ENCODE data around the gene GUCA1A.
"Not testable (repeated sequence)": the region's sequence is repeated elsewhere in the genome, so short reads cannot be mapped to it uniquely, and the experiment has no call there.

The GUCA1A gene

DNA sequence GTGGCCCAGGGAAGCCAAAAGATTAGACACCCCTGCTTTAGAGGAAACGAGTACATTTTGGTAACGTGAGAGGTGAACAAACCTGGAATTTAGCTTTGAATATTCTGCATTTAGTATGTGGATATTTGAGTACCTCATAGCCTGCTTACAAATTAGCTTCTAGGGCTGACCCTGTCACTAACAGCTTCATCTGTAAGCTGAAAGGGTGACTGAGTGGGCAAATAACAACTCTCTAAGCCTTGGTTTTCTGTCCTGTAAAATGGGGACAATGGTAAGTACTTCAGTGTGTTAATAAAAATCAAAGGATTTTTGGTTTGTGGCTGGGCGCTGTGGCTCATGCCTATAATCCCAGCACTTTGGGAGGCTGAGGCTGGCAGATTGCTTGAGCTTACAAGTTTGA is 30.0 kb downstream of the GUCA1A start:
- Histone ChIP-seq H3K36me3 (peaks cover 6 to 40% (median 35%) of the 10 kb centered on the region in 3 donors), H3K9me3 (no peaks in the 10 kb centered on the region), H3K4me3 (no peak overlapping the region), H3K27me3 (no peaks in the 10 kb centered on the region), H3K4me1 (peaks cover 0 to 18% (median 2%) of the 10 kb centered on the region in 4 donors), H3K27ac (no peak overlapping the region)
- DNase-seq, result no peak
- TF ChIP-seq, protein P1, sequence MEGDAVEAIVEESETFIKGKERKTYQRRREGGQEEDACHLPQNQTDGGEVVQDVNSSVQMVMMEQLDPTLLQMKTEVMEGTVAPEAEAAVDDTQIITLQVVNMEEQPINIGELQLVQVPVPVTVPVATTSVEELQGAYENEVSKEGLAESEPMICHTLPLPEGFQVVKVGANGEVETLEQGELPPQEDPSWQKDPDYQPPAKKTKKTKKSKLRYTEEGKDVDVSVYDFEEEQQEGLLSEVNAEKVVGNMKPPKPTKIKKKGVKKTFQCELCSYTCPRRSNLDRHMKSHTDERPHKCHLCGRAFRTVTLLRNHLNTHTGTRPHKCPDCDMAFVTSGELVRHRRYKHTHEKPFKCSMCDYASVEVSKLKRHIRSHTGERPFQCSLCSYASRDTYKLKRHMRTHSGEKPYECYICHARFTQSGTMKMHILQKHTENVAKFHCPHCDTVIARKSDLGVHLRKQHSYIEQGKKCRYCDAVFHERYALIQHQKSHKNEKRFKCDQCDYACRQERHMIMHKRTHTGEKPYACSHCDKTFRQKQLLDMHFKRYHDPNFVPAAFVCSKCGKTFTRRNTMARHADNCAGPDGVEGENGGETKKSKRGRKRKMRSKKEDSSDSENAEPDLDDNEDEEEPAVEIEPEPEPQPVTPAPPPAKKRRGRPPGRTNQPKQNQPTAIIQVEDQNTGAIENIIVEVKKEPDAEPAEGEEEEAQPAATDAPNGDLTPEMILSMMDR (IDR thresholded peaks at IDR 0.05), result no peak
- intact Hi-C loops (cut with DNase I; ENCODE audit: low total_unique reads), result no loop called here

DNA sequence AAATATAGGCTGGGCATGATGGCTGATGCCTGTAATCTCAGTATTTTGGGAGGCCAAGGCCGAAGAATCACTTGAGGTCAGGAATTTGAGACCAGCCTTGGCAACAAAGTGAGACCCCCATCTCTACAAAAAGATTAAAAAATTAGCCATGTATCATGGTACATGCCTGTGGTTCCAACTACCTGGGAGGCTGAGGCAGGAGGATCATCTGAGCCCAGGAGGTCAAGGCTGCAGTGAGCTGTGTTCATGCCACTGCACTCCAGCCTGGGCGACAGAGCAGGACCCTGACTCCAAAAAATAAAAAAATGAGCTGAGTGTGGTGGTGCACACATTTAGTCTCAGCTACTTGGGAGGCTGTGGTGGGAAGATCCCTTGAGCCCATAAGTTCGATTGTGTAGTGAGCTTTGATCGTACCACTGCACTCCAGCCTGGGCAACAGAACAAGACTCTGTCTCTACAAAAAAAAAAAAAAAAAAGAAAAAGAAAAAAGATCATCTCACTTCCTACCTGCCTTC is 31.7 kb downstream of the GUCA1A start:
- Histone ChIP-seq H3K36me3 (peaks cover 23 to 56% (median 51%) of the 10 kb centered on the region in 3 donors), H3K27ac (no peak overlapping the region), H3K4me3 (no peak overlapping the region), H3K27me3 (no peaks in the 10 kb centered on the region), H3K9me3 (no peaks in the 10 kb centered on the region), H3K4me1 (peaks cover 0 to 18% (median 2%) of the 10 kb centered on the region in 4 donors)
- TF ChIP-seq, protein P1 (IDR thresholded peaks at IDR 0.05), result no peak
- no peak for DNase-seq
- intact Hi-C loops (cut with DNase I; ENCODE audit: low total_unique reads), result no loop called here

DNA sequence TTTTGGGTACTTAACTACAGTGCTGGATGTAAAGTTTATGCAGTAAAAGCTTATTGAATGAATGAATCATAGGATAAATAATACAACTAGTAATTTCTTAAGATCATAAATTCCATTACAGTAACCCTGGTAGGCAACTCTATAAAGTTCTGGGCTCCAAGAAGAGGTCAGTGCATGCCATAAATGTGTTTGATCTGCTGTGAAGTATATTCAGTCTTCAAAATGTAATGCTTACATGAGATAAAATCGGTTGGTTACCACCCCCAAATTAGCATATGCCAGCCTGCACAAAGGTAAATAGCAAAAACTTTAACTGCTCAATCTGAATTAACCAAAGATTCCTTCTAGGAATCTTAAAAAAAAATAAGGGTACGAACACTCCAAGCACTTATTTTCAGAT is 34.4 kb downstream of the GUCA1A start:
- H3K4me3 ChIP-seq; H3K27me3 ChIP-seq; H3K27ac ChIP-seq; H3K9me3 ChIP-seq; H3K4me1 ChIP-seq; DNase-seq; intact Hi-C loops (cut with DNase I; ENCODE audit: low total_unique reads): not testable (repeated sequence)
- peaks cover 45 to 80% (median 75%) of the 10 kb centered on the region in 3 donors for H3K36me3 ChIP-seq

DNA sequence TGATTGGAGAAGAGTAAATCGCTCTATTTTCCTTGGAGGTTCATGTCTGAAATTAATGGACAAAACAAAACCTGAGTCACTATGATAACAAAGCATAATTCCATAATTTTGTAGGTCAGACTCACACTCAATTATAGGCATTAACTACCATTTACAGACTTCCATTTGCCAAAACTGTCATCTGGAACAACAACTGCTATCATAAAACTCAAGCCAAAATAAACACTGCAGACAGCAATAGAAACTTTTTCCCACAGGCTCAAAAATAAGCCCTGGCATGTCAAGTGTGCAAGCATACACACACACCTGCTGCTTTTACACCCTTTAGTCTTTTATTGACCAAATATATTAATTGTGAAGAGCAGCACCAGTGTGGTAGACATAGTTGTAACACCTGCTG is 37.4 kb downstream of the GUCA1A start:
- Histone ChIP-seq H3K27me3 (no peaks in the 10 kb centered on the region), H3K4me1 (peaks cover 0 to 6% (median 1%) of the 10 kb centered on the region in 4 donors), H3K36me3 (peaks cover 58 to 79% (median 68%) of the 10 kb centered on the region in 3 donors), H3K9me3 (no peaks in the 10 kb centered on the region), H3K27ac (no peak overlapping the region), H3K4me3 (no peak overlapping the region)
- DNase-seq, result no peak
- intact Hi-C loops (cut with DNase I; ENCODE audit: low total_unique reads), result loop anchor here (10.0 kb wide), 2 partner anchors 136 to 426 kb away; partner anchors contain the start of genes PRICKLE4 and TOMM6
- TF ChIP-seq, protein P1 (IDR thresholded peaks at IDR 0.05), result no peak

DNA sequence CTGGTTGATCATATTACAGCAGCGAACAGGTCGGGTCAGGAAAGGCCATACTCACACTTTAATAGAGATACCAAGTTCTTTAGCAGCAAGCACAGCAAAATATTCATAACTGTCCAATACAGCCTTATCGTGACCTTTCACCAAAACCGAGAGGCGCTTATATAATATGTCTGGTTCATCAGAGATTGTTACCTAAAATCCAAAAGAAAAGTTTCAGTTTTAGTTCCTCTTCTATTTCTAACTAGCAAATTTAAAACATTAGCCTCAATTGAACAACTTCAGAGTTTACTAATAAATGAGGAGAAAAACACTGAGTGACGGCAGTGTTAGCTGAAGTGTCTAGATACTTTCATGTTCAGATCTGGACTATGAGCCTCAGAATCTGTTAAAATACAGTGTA is 38.6 kb downstream of the GUCA1A start:
- H3K9me3 ChIP-seq, result no peaks in the 10 kb centered on the region
- no peaks in the 10 kb centered on the region for H3K27me3 ChIP-seq
- H3K4me1 ChIP-seq, result peaks cover 0 to 16% (median 6%) of the 10 kb centered on the region in 4 donors
- no peak for DNase-seq
- H3K36me3 ChIP-seq, result peaks cover 57 to 70% (median 58%) of the 10 kb centered on the region in 3 donors
- no peak overlapping the region for H3K4me3 ChIP-seq
- TF ChIP-seq, protein P1 (IDR thresholded peaks at IDR 0.05), result no peak
- intact Hi-C loops (cut with DNase I; ENCODE audit: low total_unique reads), result loop anchor here (10.0 kb wide), 2 partner anchors 137 to 427 kb away; partner anchors contain the start of genes PRICKLE4 and TOMM6
- H3K27ac ChIP-seq, result no peak overlapping the region

DNA sequence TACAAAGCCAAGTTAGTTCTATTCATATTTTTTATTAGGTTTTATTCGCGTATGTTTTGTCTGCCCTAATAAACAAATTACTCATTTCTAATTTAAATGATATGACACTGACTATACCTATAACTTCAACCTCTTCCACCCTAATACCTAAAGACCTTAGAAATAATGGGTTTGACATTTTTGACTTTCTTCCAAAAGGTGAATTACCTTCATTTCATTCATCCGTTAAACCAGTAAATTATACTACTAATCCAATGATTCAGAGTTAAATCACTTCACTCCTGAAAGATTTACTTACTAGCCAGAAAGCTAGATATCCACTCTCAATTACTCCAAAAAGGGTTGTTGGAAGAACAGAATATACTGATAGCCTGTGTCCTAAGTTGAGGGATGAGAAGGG is 39.3 kb downstream of the GUCA1A start:
- H3K27ac ChIP-seq, result no peak overlapping the region
- H3K9me3 ChIP-seq, result no peaks in the 10 kb centered on the region
- H3K4me1 ChIP-seq, result peaks cover 0 to 21% (median 7%) of the 10 kb centered on the region in 4 donors
- no peaks in the 10 kb centered on the region for H3K27me3 ChIP-seq
- intact Hi-C loops (cut with DNase I; ENCODE audit: low total_unique reads), result loop anchor here (10.0 kb wide), 2 partner anchors 138 to 428 kb away; partner anchors contain the start of genes PRICKLE4 and TOMM6
- TF ChIP-seq, protein P1 (IDR thresholded peaks at IDR 0.05), result no peak
- DNase-seq, result no peak
- no peak overlapping the region for H3K4me3 ChIP-seq
- peaks cover 56 to 65% (median 58%) of the 10 kb centered on the region in 3 donors for H3K36me3 ChIP-seq

DNA sequence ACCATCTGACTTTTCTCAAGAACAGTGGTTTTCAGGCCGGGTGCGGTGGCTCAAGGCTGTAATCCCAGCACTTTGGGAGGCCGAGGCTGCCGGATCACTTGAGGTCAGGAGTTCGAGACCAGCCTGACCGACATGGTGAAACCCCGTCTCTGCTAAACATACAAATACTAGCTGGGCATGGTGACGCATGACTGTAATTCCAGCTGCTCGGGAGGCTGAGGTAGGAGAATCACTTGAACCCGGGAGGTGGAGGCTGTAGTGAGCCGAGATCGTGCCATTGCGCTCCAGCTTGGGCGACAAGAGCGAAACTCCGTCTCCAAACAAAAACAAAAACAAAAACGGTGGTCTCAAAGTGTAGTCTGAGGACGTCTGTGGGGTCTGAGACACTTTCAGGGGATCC is 43.3 kb downstream of the GUCA1A start:
- H3K27me3 ChIP-seq, H3K9me3 ChIP-seq, DNase-seq: not testable (repeated sequence)
- peak overlapping the region in 1 of 2 donors; percentile 82 for H3K27ac ChIP-seq
- peaks cover 20 to 28% (median 23%) of the 10 kb centered on the region in 3 donors for H3K36me3 ChIP-seq
- intact Hi-C loops (cut with DNase I; ENCODE audit: low total_unique reads), result loop anchor here (5.0 to 10.0 kb wide), 3 partner anchors 142 to 432 kb away; partner anchors contain the start of genes PRICKLE4 and TOMM6
- peaks cover 0 to 21% (median 7%) of the 10 kb centered on the region in 4 donors for H3K4me1 ChIP-seq
- H3K4me3 ChIP-seq, result peak overlapping the region; percentile 71 to 74
